OCI-LY7 (cell line): ENCODE measurements around the gene NPAT.

Source experiments
- EZH2phosphoT487 ChIP-seq: fragments of 200-600 bp; sonication (generic); IDR thresholded peaks from 2 replicates; pipeline ENCODE4 v1.6.1; 2018; ENCODE audit warnings: low read depth, borderline replicate concordance, mild to moderate bottlenecking, mixed run types, antibody characterized with exemption, low read length, moderate library complexity, mixed read lengths
- TF ChIP-seq, protein P1 (sequence below): fragments of 200-600 bp; sonication (generic); conservative IDR thresholded peaks from 2 replicates; pipeline ENCODE4 v1.5.1; 2014; ENCODE audit warnings: mild to moderate bottlenecking, antibody characterized with exemption, low read length, moderate library complexity, mixed read lengths

DNA sequence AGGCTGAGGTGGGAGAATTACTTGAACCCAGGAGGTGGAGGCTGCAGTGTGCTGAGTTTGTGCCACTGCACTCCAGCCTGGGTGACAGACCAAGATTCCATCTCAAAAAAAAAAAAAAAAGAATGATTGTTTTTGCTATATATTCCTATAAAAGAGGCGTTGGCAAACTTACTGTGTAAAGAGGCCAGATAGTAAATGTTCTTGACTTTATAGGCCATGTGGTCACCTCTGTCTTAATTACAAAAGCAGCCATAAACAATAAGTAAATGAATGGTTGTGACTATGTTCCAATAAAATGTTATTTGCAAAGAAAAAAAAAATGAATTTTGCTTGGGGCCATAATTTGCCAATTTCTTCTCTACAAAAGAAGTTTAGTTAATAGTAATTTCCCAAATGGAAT lies 12.8 kb upstream of the NPAT start:
- TF ChIP-seq, protein P1, sequence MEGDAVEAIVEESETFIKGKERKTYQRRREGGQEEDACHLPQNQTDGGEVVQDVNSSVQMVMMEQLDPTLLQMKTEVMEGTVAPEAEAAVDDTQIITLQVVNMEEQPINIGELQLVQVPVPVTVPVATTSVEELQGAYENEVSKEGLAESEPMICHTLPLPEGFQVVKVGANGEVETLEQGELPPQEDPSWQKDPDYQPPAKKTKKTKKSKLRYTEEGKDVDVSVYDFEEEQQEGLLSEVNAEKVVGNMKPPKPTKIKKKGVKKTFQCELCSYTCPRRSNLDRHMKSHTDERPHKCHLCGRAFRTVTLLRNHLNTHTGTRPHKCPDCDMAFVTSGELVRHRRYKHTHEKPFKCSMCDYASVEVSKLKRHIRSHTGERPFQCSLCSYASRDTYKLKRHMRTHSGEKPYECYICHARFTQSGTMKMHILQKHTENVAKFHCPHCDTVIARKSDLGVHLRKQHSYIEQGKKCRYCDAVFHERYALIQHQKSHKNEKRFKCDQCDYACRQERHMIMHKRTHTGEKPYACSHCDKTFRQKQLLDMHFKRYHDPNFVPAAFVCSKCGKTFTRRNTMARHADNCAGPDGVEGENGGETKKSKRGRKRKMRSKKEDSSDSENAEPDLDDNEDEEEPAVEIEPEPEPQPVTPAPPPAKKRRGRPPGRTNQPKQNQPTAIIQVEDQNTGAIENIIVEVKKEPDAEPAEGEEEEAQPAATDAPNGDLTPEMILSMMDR: no peak
- TF ChIP-seq EZH2phosphoT487: no peak
